GM19463 (cell line): ENCODE measurements around the gene NOP56.

Source experiments
- ATAC-seq: cut with Tn5 transposase; IDR thresholded peaks from one replicate; pipeline ENCODE4 v1.9.1; 2021; ENCODE audit warnings: mild to moderate bottlenecking, moderate library complexity; ENCODE audit not compliant: unreplicated experiment

Gene NOP56

DNA sequence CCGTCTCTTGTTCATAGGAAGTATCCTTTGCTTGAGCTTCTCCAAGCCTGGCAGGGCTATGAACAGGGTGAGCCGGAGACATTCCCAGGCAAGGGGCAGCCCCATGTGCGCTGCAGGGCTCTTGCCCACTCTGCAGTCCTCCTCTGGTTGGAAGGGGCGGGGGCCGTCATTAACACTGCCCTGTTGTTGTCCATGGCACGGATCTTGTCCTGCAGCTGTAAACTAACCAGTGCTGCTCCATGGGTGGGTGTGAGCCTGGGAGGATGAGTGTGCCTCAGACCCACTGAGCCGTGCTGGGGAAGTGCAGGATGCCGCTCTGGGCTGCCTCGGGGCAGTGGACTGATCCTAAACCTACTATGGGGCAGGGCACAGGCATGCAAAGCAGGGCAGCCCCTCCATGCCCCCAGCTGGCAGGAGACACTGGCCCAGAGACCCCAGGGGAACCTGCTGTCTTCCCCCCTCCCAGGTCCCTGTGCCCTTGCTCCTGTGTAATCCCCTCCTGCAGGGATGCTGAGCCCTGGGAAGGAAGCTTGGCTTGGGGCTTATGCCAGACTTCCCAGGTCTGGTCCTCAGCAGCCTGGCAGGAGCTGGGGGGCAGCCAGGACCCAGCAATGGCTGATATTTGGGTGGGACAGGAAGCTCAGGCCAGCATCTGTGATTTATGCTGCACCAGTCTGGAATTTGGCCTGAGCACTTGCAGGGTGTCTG, 48.6 kb downstream of the NOP56 start:
- ATAC-seq: no peak

- ATAC-seq: no peak
Measured at GRCh38 chr20:2701671-2702081, 49.2 kb downstream of the NOP56 start.

GRCh38 chr20:2703716-2704475, 51.5 kb downstream of the NOP56 start:
- no peak for ATAC-seq

- no peak for ATAC-seq
Measured at GRCh38 chr20:2705931-2706645, 53.7 kb downstream of the NOP56 start.

DNA sequence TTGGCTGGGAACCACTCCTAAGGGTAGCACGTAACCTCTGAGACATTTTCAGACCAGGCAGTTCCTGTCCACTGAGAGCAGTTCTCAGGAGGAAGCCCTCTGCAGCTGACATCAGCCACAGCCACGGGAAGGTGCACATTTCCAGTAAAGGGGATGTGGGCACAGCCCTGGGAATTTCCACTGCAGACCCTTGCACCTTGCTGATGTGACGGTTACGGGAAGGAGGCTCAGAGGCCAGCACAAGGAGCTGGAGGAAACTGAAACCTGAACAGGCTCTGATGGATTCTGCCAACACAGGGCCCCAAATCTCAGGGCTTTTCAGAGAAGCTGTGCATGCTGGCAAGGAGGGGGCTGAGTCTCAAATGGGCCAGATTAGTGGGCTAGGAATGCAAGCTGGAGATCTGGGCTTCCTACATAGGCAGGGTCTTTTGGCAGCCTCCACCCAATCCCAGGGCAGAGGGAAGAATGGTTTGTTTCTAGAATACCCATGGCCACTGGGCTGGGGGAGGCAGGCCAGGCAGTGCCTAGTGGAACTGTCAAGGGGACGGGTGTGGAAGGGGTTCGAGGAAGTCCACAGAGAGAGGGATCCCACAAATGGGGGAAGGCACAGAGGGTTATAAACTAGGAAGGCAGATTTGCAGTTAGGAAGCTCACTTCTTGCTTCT, 54.4 kb downstream of the NOP56 start:
- ATAC-seq: no peak

GRCh38 chr20:2707353-2708072, 55.1 kb downstream of the NOP56 start:
- ATAC-seq: no peak
